K562 (cell line): ENCODE measurements around the gene TIMP2. TPM values are rescaled to one million over a fixed set of nuclear protein-coding genes. Genes with fewer than 3 reads are reported as not detected.

Experiments used
- E2F5 ChIP-seq: sonication (generic); formaldehyde crosslinking; IDR thresholded peaks from 2 replicates; pipeline ENCODE4 v1.8.0; 2022; ENCODE audit warnings: mild to moderate bottlenecking, missing genetic modification reagents
- HIVEP1 ChIP-seq: fragments of 250-450 bp; sonication (Bioruptor Pico); IDR thresholded peaks from 2 replicates; pipeline ENCODE4 v1.4.0; 2020; ENCODE audit warnings: mild to moderate bottlenecking
- KLF1 ChIP-seq: fragments of 450-650 bp; IDR thresholded peaks from 2 replicates; pipeline ENCODE4 v1.6.1; 2016; ENCODE audit warnings: missing genetic modification characterization, missing compliant biosample characterization
- KLF6 ChIP-seq: fragments of 250-450 bp; sonication (Bioruptor Pico); IDR thresholded peaks from 2 replicates; pipeline ENCODE4 v1.4.0; 2020; ENCODE audit warnings: mild to moderate bottlenecking, moderate library complexity, borderline replicate concordance
- MGA ChIP-seq: fragments of 450-650 bp; IDR thresholded peaks from 2 replicates; pipeline ENCODE4 v1.6.1; 2016; ENCODE audit warnings: mild to moderate bottlenecking, moderate library complexity
- NR2C1 ChIP-seq, 2 experiments: fragments of 450-650 bp; IDR thresholded peaks; 2 replicates each; pipeline ENCODE4 v1.6.1; 2017; ENCODE audit warnings: mild to moderate bottlenecking in 2 of 2, antibody characterized with exemption in 1 of 2, inconsistent platforms in 1 of 2, missing compliant biosample characterization in 1 of 2, missing genetic modification characterization in 1 of 2
- RBBP5 ChIP-seq: fragments of 200-600 bp; sonication (generic); IDR thresholded peaks from 2 replicates; pipeline ENCODE4 v1.6.1; 2012; ENCODE audit warnings: borderline replicate concordance, mild to moderate bottlenecking, low read length, control low read depth, inconsistent platforms; ENCODE audit not compliant: insufficient read depth, poor library complexity, severe bottlenecking
- RBFOX2 ChIP-seq: fragments of 200-400 bp; formaldehyde crosslinking; IDR thresholded peaks from 2 replicates; pipeline ENCODE4 v1.6.1; 2017; ENCODE audit warnings: low read depth, mild to moderate bottlenecking, low read length, moderate library complexity
- TEAD4 ChIP-seq, 2 experiments: sonication (generic) in 1 of 2; formaldehyde crosslinking in 1 of 2; IDR thresholded peaks; 2 replicates each; pipeline versions ENCODE4 v1.6.1 to v1.8.0; 2012 to 2022; ENCODE audit warnings: borderline replicate concordance in 1 of 2, inconsistent platforms in 1 of 2, low read length in 1 of 2, mild to moderate bottlenecking in 1 of 2, missing genetic modification reagents in 1 of 2
- ZHX1 ChIP-seq: fragments of 150-350 bp; conservative IDR thresholded peaks from 2 replicates; pipeline ENCODE4 v1.6.1; 2014; ENCODE audit warnings: low read length
- polyA plus RNA-seq, 8 experiments: library from polyadenylated mRNA; depleted of rRNA in 4 of 8; stranded (reverse) in 5 of 8; unstranded in 3 of 8; fragments of >200 nt; fragmentation: Nextera tagmentation in 2 of 8; fragmentation: Illumina TruSeq in 1 of 8; extraction: Ambion mirVana in 2 of 8; extraction: Trizol in 1 of 8; gene quantifications; 2 replicates each; pipeline versions ENCODE4 v1.2.1 to v1.2.3, GENCODE V29; 2011 to 2014; ENCODE audit warnings: inconsistent platforms in 1 of 8, missing spikeins in 1 of 8
- total RNA-seq, 7 experiments: library from RNA; depleted of rRNA in 6 of 7; stranded (reverse); fragments of >200 nt in 6 of 7; fragmentation: Illumina TruSeq in 2 of 7; extraction: Trizol in 2 of 7; gene quantifications; 2 replicates each; pipeline versions ENCODE4 v1.2.1 to v1.2.3, GENCODE V29; 2011 to 2021; ENCODE audit warnings: low replicate concordance in 1 of 7

Gene TIMP2
- total and polyA plus RNA-seq, 9 of the 15 experiments (the other 6 are each of a cell fraction or from before 2014, with no cell fraction given) = 0.55 TPM; not detected in 8

DNA sequence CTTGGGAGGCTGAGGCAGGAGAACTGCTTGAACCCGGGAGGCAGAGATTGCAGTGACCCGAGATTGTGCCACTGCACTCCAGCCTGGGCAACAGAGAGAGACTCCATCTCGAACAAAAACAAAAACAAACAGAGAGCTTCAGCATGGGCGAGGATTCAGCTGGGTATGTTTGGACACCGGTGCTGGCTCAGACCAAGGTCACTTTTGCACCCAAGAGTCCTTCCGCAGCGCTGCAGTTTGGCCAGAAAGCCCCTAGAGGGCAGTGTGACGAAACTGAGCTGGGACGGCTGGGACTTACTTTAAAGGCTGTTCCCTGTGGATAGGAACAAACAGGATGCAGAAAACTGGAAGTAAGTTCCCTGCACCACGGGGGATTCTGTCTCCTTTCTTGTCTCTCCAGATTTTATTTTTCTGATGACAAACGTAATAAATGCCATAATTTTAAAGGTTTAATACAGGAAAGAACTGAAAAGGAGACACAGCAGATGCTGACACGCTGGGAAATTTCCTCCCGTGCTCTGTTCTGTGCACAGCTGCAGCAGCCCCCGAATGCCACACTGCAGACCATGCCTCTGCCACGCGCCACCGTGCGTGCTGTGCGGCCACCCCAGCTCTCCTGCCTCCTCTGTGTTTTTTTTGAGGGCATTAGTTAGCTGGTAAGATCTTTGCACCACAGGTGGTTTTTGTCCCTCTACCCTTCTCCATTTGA, 59.4 kb downstream of the TIMP2 start (continued):
- TF ChIP-seq MGA (no peak), TEAD4 (IDR thresholded peaks at IDR 0.05; ENCODE audit: low read length) (no peak), TEAD4 (CRISPR knock-in tag; IDR thresholded peaks at IDR 0.05; ENCODE audit: borderline replicate concordance) (no peak), E2F5 (CRISPR knock-in tag) (no peak), RBFOX2 (no peak), KLF1 (tag) (no peak), RBBP5 (no peak), ZHX1 (no peak), NR2C1 (IDR thresholded peaks at IDR 0.05) (no peak), NR2C1 (tag; IDR thresholded peaks at IDR 0.05) (no peak), HIVEP1 (no peak), KLF6 (CRISPR knock-in tag) (no peak)
